HG03139 (cell line): Measurements from ENCODE around the gene SMYD4.
"Not testable (repeated sequence)": the region's sequence is repeated elsewhere in the genome, so short reads cannot be mapped to it uniquely, and the experiment has no call there.

Source experiments
- ATAC-seq: cut with Tn5 transposase; IDR thresholded peaks from one replicate; pipeline ENCODE4 v1.9.1; 2021; ENCODE audit not compliant: unreplicated experiment

The SMYD4 gene

GRCh38 chr17:1755252-1755826 is 74.4 kb downstream of the SMYD4 start:
- no peak for ATAC-seq

DNA sequence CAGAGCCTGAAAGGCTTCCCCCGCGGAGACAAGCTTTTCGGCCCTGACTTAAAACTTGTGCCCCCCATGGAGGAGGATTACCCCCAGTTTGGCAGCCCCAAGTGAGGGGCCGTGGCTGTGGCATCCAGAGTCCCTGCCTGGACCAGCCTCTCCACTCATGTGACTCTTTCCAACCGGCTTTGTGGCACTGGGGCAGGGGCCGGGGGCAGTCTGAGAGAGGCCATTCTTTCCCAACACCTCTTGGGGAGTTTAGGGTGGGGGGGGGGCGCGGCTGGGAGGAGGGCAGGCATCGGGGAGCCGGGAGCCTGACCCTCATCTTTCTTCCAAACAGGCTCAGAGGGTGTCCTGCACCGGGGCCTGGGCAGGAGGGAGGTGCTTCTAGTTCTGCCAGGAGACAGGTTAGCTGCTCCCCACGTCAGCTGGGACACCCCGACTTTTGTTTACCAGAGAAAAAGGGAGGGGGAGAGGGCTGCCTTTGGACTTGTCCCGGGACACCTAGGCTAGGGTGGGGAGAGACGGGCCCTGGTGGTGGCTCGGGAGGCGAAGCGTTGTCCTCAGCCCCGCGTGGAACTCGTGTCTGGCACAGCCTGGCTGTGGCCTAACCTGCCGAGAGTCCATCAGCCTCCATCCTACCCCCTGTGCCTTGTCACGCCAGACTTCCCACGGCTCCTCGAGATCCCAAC is 75.1 kb downstream of the SMYD4 start:
- ATAC-seq, result no peak

DNA sequence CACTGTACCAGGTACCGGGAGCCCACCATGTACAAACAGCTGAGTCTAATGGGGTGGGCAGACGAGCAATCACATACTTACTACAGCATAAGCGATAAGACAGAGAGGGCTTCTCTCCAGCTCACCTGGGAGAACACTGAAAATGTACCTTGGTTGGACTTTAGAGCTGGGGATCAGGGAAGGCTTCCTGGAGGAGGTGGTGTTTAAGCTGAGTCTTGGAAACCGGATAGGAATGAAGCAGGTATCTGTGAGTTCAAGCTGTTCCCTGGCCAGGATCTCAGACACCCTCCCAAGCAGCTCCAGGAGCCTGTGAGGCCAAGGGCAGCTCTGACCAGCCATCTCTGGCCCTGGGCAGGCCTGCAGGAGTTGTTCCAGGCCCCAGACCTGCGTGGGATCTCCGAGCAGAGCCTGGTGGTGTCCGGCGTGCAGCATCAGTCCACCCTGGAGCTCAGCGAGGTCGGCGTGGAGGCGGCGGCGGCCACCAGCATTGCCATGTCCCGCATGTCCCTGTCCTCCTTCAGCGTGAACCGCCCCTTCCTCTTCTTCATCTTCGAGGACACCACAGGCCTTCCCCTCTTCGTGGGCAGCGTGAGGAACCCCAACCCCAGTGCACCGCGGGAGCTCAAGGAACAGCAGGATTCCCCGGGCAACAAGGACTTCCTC is 75.8 kb downstream of the SMYD4 start:
- no peak for ATAC-seq

- ATAC-seq, result no peak
Observed at GRCh38 chr17:1752425-1753262, 77.1 kb downstream of the SMYD4 start.

GRCh38 chr17:1750628-1751027 is 79.1 kb downstream of the SMYD4 start:
- no peak for ATAC-seq

- ATAC-seq, result no peak
Observed at GRCh38 chr17:1746975-1747543, 82.6 kb downstream of the SMYD4 start.

- ATAC-seq, result no peak
Observed at GRCh38 chr17:1745513-1746020, 84.1 kb downstream of the SMYD4 start.

- no peak for ATAC-seq
Observed at GRCh38 chr17:1744551-1745512, 84.9 kb downstream of the SMYD4 start.

DNA sequence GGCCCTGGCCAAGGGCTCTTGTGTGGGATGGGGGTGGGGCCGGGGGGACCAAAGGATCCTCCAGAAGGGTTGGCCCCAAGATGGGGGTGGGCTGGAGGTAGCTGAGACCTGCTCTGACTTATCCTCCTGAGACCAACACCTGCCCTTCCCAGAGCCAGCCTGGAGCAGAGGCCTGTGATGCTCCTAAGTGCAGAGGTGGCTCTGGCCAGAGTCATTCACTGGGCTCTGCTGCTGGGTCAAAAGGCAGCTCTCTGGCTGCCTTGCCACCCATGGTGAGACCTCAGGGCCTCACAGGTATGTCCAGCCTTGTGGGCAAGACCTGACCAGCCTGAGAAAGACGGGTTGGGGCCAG is 86.6 kb downstream of the SMYD4 start:
- ATAC-seq, result no peak

DNA sequence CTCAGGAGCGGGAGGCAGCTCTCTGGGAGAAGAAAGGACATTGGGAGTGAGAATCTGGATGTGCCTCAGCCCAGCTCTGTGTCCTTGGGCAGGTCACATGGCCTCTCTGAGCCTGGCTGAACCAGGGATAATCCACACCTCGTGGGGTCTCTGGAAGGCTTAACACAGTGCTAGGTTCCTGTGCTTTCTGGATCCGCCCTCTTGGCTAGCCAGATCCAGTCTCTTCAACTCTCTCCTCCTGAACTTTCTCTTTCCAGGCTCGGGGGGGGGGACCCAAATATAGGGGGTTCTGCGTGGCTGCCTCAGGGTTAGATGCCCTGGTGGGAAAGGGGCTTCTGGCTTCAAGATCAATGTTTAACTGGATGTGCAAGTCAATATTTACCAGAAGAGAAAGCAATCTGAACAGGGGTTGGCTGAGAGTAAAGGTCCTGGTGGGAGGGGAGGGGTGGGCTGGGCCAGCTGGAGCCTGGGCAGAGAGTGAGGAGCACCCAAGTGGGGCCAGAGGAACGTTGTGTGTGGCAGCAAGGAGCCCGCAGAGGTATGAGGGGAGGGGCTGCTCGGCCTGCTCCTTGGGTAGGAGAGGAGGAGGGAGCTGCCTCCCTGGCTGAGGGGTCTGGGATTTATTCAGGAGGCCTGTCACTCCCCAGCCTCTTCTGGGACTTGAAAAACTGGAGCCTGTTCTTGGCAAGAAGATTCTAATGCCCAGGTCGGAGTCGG is 87.2 kb downstream of the SMYD4 start, which contains the start of gene SERPINF2:
Gene SERPINF2, plus strand, starts transcription at position 501 of the 717 bp plus-strand sequence. CDS start 2,125 bp downstream, outside the sequence.
- ATAC-seq, result no peak

DNA sequence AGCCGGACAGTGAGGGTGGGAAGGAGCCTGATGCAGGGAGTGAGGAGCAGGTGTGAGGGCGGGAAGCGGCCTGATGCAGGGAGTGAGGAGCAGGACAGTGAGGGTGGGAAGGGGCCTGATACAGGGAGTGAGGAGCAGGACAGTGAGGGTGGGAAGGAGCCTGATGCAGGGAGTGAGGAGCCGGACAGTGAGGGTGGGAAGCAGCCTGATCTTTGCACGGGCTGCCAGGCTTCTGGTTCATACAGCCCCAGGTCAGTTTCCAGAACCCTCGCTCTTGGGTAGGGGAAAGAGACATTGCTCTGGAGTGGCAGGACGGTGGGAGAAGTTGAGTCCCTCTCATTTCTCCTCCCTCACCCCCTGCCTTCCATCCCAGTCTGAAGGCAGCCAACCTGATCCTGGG is 87.8 kb downstream of the SMYD4 start:
- not testable (repeated sequence) for ATAC-seq

GRCh38 chr17:1737531-1738291 is 92.0 kb downstream of the SMYD4 start:
- no peak for ATAC-seq

GRCh38 chr17:1736348-1737281 is 93.1 kb downstream of the SMYD4 start:
- no peak for ATAC-seq

DNA sequence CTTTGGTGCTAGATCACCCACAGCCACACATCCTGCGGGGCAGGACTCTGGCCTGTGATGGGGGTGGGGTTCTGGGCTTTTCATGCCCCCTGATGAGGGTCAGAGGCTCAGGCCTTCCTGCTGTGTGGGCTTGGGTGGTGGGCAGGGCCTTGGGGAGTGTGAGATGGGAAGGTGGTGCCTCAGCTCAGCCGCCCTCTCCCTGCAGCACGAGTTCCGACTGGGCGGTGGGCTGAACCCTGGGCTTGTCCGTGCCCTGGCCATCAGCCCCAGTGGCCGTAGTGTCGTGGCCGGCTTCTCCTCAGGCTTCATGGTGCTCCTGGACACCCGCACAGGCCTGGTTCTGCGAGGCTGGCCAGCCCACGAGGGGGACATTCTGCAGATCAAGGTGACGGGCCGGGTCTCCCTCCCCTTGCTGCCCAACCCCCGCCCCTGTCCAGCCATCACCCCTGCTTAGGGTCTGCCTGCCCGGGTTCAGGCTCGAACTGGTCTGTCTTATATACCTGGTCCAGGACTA is 93.8 kb downstream of the SMYD4 start:
- ATAC-seq, result no peak

DNA sequence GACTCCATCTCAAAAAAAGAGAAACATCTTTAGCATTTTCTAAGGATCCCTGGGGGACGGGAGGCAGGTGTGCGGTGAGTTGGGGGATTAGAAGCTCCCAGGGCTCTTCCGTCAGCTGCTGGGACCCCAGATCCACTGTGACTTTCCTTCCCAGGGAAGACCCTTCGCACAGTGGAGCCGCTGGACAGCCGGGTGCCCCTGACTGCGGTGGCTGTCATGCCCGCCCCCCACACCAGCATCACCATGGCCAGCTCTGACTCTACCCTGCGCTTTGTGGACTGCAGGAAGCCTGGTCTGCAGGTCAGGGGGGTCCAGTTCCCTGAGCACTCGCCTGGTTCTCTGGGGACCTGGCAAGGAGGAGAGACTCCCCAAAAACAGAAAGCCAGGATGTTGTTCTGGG is 94.3 kb downstream of the SMYD4 start:
- ATAC-seq, result no peak

DNA sequence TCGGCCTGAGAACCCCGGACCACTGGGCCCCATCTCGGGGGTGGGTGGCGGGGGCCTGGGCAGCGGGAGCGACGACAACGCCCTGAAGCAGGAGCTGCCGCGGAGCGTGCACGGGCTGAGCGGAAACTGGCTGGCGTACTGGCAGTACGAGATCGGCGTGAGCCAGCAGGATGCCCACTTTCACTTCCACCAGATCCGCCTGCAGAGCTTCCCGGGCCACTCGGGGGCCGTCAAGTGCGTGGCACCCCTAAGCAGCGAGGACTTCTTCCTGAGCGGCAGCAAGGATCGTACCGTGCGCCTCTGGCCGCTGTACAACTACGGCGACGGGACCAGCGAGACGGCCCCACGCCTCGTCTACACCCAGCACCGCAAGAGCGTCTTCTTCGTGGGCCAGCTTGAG is 95.9 kb downstream of the SMYD4 start:
- ATAC-seq, result no peak

DNA sequence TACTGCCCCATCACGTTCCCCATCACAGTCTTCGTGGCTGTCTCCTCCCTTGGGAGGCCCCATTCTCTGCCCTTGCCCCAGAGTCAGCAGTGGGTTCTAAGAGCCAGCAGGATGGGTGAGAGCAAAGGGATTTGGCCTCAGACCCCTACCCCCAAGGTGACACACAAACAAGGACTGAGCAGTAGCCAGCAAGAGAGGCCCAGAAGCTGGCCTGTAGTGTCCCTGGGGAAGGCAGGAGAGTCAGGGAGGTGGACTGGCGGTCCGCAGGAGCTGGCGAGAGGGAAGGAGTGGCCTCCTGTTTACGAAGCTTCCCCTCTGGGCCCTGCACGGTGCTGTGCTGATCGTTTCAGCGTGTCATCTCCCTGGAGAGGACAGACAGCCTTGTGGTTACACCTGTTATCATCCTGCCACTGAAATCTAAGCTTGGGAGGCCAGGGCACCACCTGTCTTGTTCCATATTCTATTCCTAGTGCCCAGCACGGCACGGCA is 96.8 kb downstream of the SMYD4 start:
- no peak for ATAC-seq
